Measurements from ENCODE around the gene TENM3.

DNA sequence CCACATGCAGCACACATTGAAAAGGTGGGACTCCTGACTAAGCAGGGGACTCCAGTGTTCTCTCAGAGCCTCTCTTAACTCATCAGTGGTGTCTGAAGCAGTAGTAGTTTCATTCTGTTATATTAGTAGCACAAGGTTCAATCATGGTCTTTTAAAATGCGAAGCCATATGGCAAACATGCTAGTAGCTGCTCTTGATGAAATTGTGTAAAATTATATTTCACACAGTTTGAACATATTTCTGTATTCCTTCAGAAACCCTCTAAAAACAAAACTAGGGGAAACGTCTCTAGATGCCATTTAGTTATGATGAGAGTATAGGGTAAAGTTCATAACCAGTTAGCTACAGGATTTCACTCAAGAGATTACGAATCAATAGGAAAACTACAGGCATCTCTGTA lies 497.1 kb downstream of the TENM3 start:
- TF ChIP-seq, protein P1, sequence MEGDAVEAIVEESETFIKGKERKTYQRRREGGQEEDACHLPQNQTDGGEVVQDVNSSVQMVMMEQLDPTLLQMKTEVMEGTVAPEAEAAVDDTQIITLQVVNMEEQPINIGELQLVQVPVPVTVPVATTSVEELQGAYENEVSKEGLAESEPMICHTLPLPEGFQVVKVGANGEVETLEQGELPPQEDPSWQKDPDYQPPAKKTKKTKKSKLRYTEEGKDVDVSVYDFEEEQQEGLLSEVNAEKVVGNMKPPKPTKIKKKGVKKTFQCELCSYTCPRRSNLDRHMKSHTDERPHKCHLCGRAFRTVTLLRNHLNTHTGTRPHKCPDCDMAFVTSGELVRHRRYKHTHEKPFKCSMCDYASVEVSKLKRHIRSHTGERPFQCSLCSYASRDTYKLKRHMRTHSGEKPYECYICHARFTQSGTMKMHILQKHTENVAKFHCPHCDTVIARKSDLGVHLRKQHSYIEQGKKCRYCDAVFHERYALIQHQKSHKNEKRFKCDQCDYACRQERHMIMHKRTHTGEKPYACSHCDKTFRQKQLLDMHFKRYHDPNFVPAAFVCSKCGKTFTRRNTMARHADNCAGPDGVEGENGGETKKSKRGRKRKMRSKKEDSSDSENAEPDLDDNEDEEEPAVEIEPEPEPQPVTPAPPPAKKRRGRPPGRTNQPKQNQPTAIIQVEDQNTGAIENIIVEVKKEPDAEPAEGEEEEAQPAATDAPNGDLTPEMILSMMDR (IDR thresholded peaks at IDR 0.05): no peak
- TF ChIP-seq POLR2A (IDR thresholded peaks at IDR 0.05): no peak

Measured in adrenal gland (tissue), 5 donors.